K562 (cell line): Measurements from ENCODE around the gene COQ8B. TPM values are rescaled to one million over a fixed set of nuclear protein-coding genes. Genes with fewer than 3 reads are reported as not detected.

Experiments used
- ARNT ChIP-seq, 2 experiments: fragments of 450-650 bp; IDR thresholded peaks; 2 replicates each; pipeline ENCODE4 v1.6.1; 2016; ENCODE audit warnings: mild to moderate bottlenecking in 1 of 2
- CREM ChIP-seq: IDR thresholded peaks from 2 replicates; pipeline ENCODE4 v1.6.1; 2014; ENCODE audit warnings: antibody characterized with exemption, low read depth
- DIDO1 ChIP-seq: fragments of 450-650 bp; IDR thresholded peaks from 2 replicates; pipeline ENCODE4 v1.6.1; 2016; ENCODE audit warnings: low read depth, missing biosample characterization, missing genetic modification characterization
- ESRRB ChIP-seq: fragments of 250-450 bp; sonication (Bioruptor Pico); IDR thresholded peaks from 2 replicates; pipeline ENCODE4 v1.5.0; 2020; ENCODE audit warnings: mild to moderate bottlenecking, moderate library complexity, borderline replicate concordance
- GATAD2A ChIP-seq: fragments of 450-650 bp; IDR thresholded peaks from 2 replicates; pipeline ENCODE4 v1.6.1; 2017
- KHSRP ChIP-seq: fragments of 450-650 bp; IDR thresholded peaks from 2 replicates; pipeline ENCODE4 v1.6.1; 2017
- MTA1 ChIP-seq: fragments of 450-650 bp; IDR thresholded peaks from 2 replicates; pipeline ENCODE4 v1.6.1; 2017; ENCODE audit warnings: borderline replicate concordance
- NKRF ChIP-seq: fragments of 450-650 bp; IDR thresholded peaks from 2 replicates; pipeline ENCODE4 v1.6.1; 2016; ENCODE audit warnings: borderline replicate concordance
- PATZ1 ChIP-seq: fragments of 250-450 bp; sonication (Bioruptor Pico); IDR thresholded peaks from 2 replicates; pipeline ENCODE4 v1.5.0; 2020; ENCODE audit warnings: mild to moderate bottlenecking, borderline replicate concordance
- SIN3B ChIP-seq: fragments of 450-650 bp; IDR thresholded peaks from 2 replicates; pipeline ENCODE4 v1.6.1; 2017; ENCODE audit warnings: low read depth, mild to moderate bottlenecking, moderate library complexity
- SLC30A9 ChIP-seq: fragments of 250-450 bp; sonication (Bioruptor Pico); IDR thresholded peaks from 2 replicates; pipeline ENCODE4 v1.8.0; 2022; ENCODE audit warnings: mild to moderate bottlenecking, moderate library complexity
- XRCC4 ChIP-seq: IDR thresholded peaks from one replicate; pipeline ENCODE4 v1.6.1; 2011; ENCODE audit not compliant: insufficient read depth, insufficient read length; ENCODE audit errors: extremely low read depth
- polyA plus RNA-seq, 8 experiments: library from polyadenylated mRNA; depleted of rRNA in 4 of 8; stranded (reverse) in 5 of 8; unstranded in 3 of 8; fragments of >200 nt; fragmentation: Nextera tagmentation in 2 of 8; fragmentation: Illumina TruSeq in 1 of 8; extraction: Ambion mirVana in 2 of 8; extraction: Trizol in 1 of 8; gene quantifications; 2 replicates each; pipeline versions ENCODE4 v1.2.1 to v1.2.3, GENCODE V29; 2011 to 2014; ENCODE audit warnings: inconsistent platforms in 1 of 8, missing spikeins in 1 of 8
- total RNA-seq, 7 experiments: library from RNA; depleted of rRNA in 6 of 7; stranded (reverse); fragments of >200 nt in 6 of 7; fragmentation: Illumina TruSeq in 2 of 7; extraction: Trizol in 2 of 7; gene quantifications; 2 replicates each; pipeline versions ENCODE4 v1.2.1 to v1.2.3, GENCODE V29; 2011 to 2021; ENCODE audit warnings: low replicate concordance in 1 of 7
- TF ChIP-seq, protein P1 (sequence below), 2 experiments: fragments of 450-650 bp in 1 of 2; sonication (generic) in 1 of 2; formaldehyde crosslinking in 1 of 2; IDR thresholded peaks; 2 replicates each; pipeline versions ENCODE4 v1.7.1 to v1.9.0; 2016 to 2022; ENCODE audit warnings: inconsistent platforms in 1 of 2, mild to moderate bottlenecking in 1 of 2, missing genetic modification reagents in 1 of 2

Gene COQ8B
- total and polyA plus RNA-seq, 9 of the 15 experiments (the other 6 are each of a cell fraction or from before 2014, with no cell fraction given) = 0.41 to 32.3 (median 12.9) TPM

- TF ChIP-seq, protein P1, sequence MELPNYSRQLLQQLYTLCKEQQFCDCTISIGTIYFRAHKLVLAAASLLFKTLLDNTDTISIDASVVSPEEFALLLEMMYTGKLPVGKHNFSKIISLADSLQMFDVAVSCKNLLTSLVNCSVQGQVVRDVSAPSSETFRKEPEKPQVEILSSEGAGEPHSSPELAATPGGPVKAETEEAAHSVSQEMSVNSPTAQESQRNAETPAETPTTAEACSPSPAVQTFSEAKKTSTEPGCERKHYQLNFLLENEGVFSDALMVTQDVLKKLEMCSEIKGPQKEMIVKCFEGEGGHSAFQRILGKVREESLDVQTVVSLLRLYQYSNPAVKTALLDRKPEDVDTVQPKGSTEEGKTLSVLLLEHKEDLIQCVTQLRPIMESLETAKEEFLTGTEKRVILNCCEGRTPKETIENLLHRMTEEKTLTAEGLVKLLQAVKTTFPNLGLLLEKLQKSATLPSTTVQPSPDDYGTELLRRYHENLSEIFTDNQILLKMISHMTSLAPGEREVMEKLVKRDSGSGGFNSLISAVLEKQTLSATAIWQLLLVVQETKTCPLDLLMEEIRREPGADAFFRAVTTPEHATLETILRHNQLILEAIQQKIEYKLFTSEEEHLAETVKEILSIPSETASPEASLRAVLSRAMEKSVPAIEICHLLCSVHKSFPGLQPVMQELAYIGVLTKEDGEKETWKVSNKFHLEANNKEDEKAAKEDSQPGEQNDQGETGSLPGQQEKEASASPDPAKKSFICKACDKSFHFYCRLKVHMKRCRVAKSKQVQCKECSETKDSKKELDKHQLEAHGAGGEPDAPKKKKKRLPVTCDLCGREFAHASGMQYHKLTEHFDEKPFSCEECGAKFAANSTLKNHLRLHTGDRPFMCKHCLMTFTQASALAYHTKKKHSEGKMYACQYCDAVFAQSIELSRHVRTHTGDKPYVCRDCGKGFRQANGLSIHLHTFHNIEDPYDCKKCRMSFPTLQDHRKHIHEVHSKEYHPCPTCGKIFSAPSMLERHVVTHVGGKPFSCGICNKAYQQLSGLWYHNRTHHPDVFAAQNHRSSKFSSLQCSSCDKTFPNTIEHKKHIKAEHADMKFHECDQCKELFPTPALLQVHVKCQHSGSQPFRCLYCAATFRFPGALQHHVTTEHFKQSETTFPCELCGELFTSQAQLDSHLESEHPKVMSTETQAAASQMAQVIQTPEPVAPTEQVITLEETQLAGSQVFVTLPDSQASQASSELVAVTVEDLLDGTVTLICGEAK (IDR thresholded peaks at IDR 0.05) = no peak
- TF ChIP-seq, protein P1 (CRISPR knock-in tag; IDR thresholded peaks at IDR 0.05) = no peak
- no peak for TF ChIP-seq SLC30A9 (CRISPR knock-in tag)
- TF ChIP-seq KHSRP = no peak
- no peak for TF ChIP-seq GATAD2A
- no peak for TF ChIP-seq XRCC4
- TF ChIP-seq PATZ1 (CRISPR knock-in tag) = no peak
- TF ChIP-seq NKRF = no peak
- 0 out of 4 replicates have a peak, but pooled peaks of 1 of the 2 experiments have one; percentile 19 for TF ChIP-seq ARNT (IDR thresholded peaks at IDR 0.05)
- TF ChIP-seq CREM = peak; percentile 90
- TF ChIP-seq DIDO1 = no peak
- peak; percentile 76; the same call in 1 of the 2 replicates for TF ChIP-seq SIN3B
- peak; percentile 35; the same call in 1 of the 2 replicates for TF ChIP-seq MTA1
- no peak for TF ChIP-seq ESRRB (CRISPR knock-in tag)
These were observed 34.3 kb upstream of the COQ8B start, which contains the start of gene SNRPA (continued) for GRCh38 chr19:40750874-40751537.
